CD4-positive, alpha-beta T cell treated with Interleukin-2 at 100 ng/mL for 4 hours (primary cell): Measurements from ENCODE around the gene COL4A1.
A peak's percentile ranks its signal among the peaks of the same experiment; 100 is the strongest.

Experiments
- DNase-seq: peaks from one replicate; pipeline ENCODE4 v3.0.0-alpha.2; 2020; ENCODE audit warnings: low spot score

The COL4A1 gene

GRCh38 chr13:110133425-110134235 lies 173.3 kb downstream of the COL4A1 start:
- DNase-seq: no peak

DNA sequence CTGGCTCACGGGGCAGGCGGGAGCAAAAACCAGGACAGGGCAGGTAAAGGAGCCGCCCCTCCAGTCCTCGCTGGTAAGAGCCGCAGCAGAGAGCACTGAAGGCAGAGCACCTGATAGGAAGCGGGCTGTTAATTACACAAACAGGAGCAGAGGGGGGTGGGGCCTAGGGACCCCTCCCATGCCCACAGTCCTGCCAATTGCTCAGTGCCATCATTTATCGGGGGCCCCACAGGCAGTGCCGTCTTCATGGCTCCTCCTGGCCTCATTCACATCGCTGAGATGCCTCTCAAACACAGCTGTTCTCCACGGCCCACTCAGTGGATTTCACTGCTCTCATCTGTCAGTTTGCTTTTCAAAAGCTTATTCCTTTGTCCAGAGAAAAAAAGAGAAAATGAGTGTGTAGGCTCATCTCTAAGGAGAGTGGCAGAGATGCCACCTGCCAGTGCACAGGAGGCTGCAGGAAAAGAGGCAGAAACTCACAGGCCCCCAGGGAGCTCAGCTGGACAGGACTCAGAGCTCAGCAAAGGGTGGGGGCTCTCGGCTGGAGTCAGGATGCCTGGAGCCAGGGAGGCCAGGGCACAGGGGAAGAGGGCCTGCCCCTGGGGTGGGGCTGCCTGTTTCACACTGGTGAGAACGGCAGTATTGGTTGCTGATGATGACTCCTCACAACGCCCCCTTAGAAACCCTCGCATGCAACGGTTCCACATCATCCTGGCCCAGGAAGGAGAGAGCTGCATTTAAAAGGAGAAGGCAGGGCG lies 174.6 kb downstream of the COL4A1 start:
- DNase-seq: no peak

DNA sequence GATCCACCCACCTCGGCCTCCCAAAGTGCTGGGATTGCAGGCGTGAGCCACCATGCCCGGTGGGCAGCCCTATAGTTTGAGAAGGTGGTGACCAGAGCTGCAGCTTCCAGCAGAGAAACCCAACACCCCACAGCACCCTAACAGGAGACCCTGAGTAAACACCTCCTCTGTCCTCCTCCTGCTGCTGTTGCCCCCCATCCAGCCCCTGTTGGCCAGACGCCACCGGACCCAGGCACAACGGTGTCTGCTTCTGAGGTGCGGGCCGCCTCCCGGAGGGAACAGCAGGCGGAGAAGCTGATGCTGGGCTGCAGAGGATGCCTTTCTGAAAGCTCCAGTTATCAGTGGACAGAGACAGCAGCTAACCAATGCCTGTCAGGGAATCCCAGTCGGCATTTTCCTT lies 175.5 kb downstream of the COL4A1 start:
- no peak for DNase-seq

- DNase-seq: no peak
Observed at GRCh38 chr13:110130431-110130830, 176.5 kb downstream of the COL4A1 start.

GRCh38 chr13:110129539-110130186 lies 177.3 kb downstream of the COL4A1 start:
- no peak for DNase-seq

GRCh38 chr13:110129076-110129475 lies 177.9 kb downstream of the COL4A1 start:
- no peak for DNase-seq

DNA sequence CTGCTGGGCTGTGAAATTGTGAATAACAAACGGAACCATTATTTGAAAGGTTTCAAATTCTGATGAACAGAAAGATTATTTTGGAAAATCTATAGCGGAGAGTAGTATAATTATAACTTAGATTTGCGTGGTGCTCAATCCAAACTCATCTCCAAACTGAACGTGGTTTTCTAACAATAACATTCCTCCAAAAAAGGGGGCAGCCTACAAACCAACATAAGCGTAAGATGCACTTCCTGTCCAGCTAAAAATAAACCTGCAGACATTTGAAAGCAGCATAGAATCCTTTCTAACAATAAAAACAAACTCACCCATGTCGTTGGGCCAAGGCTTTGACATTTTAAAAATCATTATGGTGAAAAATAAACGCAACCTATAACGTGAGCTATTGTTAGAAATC lies 178.4 kb downstream of the COL4A1 start:
- no peak for DNase-seq

GRCh38 chr13:110127986-110128511 lies 178.9 kb downstream of the COL4A1 start:
- DNase-seq: no peak

DNA sequence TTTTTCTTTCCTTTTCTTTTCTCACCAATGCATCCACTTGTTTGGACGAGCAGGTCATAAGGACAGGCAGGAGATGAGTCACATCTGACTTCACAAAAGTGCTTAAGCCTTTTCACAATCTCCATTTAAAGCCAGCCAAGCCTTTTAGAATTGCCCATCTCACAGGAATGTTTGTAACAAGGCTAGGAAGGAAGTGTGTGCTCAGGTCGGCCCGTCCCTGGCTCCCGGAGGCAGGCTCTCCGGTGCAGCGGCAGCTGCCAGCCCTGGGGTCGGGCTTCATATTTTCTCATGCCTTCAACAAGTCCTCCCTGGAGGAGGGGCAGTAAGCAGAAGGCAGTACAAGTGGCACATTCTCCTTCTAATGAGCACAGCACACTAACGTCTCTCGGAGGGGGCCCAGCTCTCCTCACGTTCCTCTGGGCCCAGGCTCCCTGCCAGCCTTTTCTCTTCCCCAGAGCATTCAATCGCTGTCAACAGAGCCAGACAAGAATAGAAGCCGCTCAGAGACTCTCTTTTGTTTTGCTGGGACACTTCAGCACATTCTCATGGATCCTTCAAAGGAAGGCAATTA lies 180.5 kb downstream of the COL4A1 start:
- no peak for DNase-seq

GRCh38 chr13:110125613-110126272 lies 181.2 kb downstream of the COL4A1 start:
- DNase-seq: no peak

DNA sequence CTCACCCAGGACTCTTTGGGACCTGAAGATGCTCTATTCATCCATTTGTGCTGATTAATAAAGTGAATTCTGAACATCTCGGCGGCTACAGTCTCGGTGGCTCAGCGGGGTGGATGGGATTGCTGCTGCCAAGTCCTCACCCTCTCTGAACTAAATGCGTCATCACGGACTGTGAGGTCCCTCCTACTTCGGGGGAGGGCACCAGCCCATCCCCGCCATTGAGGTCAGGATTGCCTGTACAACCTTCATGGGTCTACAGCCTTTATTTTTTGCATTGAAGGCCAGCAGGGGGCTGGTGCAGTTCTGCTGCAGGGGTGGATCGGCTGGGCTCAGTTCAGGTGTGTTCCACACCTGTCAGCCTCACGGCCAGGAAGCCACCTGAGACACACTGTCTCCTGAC lies 181.8 kb downstream of the COL4A1 start:
- DNase-seq: no peak

GRCh38 chr13:110124201-110124940 lies 182.6 kb downstream of the COL4A1 start:
- DNase-seq: no peak

DNA sequence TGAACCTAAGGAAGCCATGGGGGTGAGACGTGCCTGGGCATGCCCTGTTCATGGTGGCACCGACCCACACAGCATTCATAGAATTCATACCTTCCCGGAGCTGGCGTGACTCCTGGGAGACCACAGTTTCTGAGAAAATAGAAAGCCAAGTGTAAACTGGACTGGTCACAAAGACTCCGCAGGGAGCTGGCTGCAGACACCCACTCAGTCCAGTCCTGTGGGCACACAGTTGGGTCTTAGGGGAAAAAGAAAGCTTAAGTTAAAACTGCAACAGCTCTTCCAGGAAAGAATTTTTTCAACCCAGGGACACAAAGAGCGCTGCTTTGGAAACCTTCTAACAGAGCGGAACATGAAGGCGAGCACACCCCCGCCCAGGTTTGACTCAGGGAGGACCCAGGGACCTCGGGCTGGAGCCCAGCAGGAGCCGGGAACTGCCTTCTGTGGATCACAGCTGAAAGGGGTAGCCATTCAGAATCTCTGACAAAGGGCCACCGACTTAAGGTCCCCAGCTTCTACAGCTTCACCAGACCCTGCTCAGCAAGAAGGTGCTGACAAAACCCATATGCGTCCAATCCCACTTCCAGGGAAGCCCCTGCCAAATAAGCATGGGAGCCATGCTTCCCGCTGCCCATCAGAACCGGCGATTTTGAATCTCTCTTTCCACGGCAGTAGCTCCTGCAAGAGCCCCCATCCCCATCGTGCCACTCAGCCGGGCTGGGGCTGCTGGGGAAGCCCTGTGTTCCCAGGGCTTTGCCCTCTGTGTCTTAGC lies 183.7 kb downstream of the COL4A1 start:
- no peak for DNase-seq

- DNase-seq: no peak
Observed at GRCh38 chr13:110121422-110122083, 185.4 kb downstream of the COL4A1 start.

GRCh38 chr13:110119935-110120905 lies 186.7 kb downstream of the COL4A1 start:
- no peak for DNase-seq

- DNase-seq: no peak
Observed at GRCh38 chr13:110118106-110118505, 188.9 kb downstream of the COL4A1 start.

DNA sequence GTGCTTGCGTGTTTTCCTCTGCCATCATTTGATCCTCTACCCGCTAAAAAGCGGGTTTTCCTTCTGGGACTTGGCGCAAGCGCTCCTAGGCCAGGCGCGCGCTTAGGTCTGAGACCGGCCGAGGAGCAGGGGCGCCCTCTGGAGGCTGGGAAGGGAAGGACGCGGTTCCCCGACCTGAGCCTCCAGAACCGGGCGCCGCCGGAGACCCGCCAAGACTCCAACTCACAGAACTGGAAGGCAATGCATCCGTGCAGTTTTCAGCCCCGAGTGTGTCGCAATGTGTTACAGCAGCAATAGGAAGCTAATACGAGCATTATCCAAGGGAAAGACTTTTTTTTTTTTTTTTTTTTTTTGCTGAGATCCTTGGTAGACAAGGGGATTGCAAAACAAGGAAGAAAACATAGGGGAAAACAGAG lies 190.9 kb downstream of the COL4A1 start:
- DNase-seq: peak; percentile 10

GRCh38 chr13:110115591-110115990 lies 191.4 kb downstream of the COL4A1 start:
- no peak for DNase-seq
